A673 (cell line): ENCODE data around the gene LHFPL6. TPM values are rescaled to one million over a fixed set of nuclear protein-coding genes. Genes with fewer than 3 reads are reported as not detected.

ENCODE experiments used
- BruUV-seq: library from RNA; stranded (reverse); fragments of 400-500 nt; replicated peaks from 2 replicates; lab custom pipeline; 2021; lab: Mats Ljungman, UMichigan
- CTCF ChIA-PET: fragments of 300-600 bp; sonication (Branson Sonifier 250); formaldehyde crosslinking; loops from one replicate; lab custom pipeline; 2022; ENCODE audit warnings: antibody characterized with exemption; lab: Charles Lee
- POLR2A ChIA-PET: fragments of 300-600 bp; sonication (Branson Sonifier 250); formaldehyde crosslinking; loops from one replicate; lab custom pipeline; 2022; ENCODE audit warnings: antibody characterized with exemption; ENCODE audit not compliant: low non-redundant PET; lab: Charles Lee
- DNase-seq: peaks from one replicate; pipeline ENCODE4 v3.0.0-alpha.2; 2015; ENCODE audit warnings: low spot score
- H3K27ac ChIP-seq: fragments of 200-600 bp; sonication (generic); 2 replicates; pipeline ENCODE4 v1.5.1; 2016; ENCODE audit warnings: mixed run types, low read depth, mild to moderate bottlenecking, mixed read lengths, antibody characterized with exemption, low read length; ENCODE audit not compliant: poor library complexity, severe bottlenecking
- H3K27me3 ChIP-seq: fragments of 200-600 bp; sonication (generic); replicated peaks from 2 replicates; pipeline ENCODE4 v1.6.1; 2017; ENCODE audit warnings: mixed run types, low read depth, mild to moderate bottlenecking, mixed read lengths, antibody characterized with exemption, low read length; ENCODE audit not compliant: insufficient read depth, poor library complexity
- H3K36me3 ChIP-seq: fragments of 200-600 bp; sonication (generic); 2 replicates; pipeline ENCODE4 v1.6.1; 2016; ENCODE audit warnings: mixed run types, mild to moderate bottlenecking, mixed read lengths, antibody characterized with exemption, low read length; ENCODE audit not compliant: insufficient read depth, poor library complexity, severe bottlenecking
- H3K4me1 ChIP-seq: fragments of 200-600 bp; sonication (generic); 2 replicates; pipeline ENCODE4 v1.6.1; 2017; ENCODE audit warnings: mixed run types, mild to moderate bottlenecking, mixed read lengths, antibody characterized with exemption, low read length; ENCODE audit not compliant: insufficient read depth, poor library complexity, severe bottlenecking
- H3K4me3 ChIP-seq: fragments of 200-600 bp; sonication (generic); 2 replicates; pipeline ENCODE4 v1.5.1; 2016; ENCODE audit warnings: low read depth, mixed run types, mild to moderate bottlenecking, mixed read lengths, low read length; ENCODE audit not compliant: poor library complexity, severe bottlenecking
- H3K9me3 ChIP-seq: fragments of 200-600 bp; sonication (generic); 2 replicates; pipeline ENCODE4 v1.6.1; 2016; ENCODE audit warnings: mixed run types, low read depth, mild to moderate bottlenecking, mixed read lengths, antibody characterized with exemption, low read length; ENCODE audit not compliant: poor library complexity, severe bottlenecking
- EZH2 ChIP-seq: fragments of 200-600 bp; sonication (generic); IDR thresholded peaks from 2 replicates; pipeline ENCODE4 v1.6.1; 2017; ENCODE audit warnings: borderline replicate concordance, low read depth, mild to moderate bottlenecking, mixed read lengths, antibody characterized with exemption, low read length; ENCODE audit not compliant: poor library complexity, severe bottlenecking
- intact Hi-C: fragments of 100-400 bp; cut with micrococcal nuclease; formaldehyde crosslinking; loops from one replicate; pipeline ENCODE4 v1.10.0; 2022; ENCODE audit not compliant: unreplicated experiment
- total RNA-seq: library from RNA; stranded (reverse); gene quantifications from 2 replicates; pipeline ENCODE4 v1.2.3, GENCODE V29; 2021
- TF ChIP-seq, protein P1 (sequence below): fragments of 300-800, 200-600 bp; sonication (generic); conservative IDR thresholded peaks from 2 replicates; pipeline ENCODE4 v1.5.1; 2017; ENCODE audit warnings: low read depth, mild to moderate bottlenecking, antibody characterized with exemption, low read length, moderate library complexity, mixed read lengths

Gene LHFPL6
- total RNA-seq, 1 experiment from 2014 or later, result 63.9 TPM

DNA sequence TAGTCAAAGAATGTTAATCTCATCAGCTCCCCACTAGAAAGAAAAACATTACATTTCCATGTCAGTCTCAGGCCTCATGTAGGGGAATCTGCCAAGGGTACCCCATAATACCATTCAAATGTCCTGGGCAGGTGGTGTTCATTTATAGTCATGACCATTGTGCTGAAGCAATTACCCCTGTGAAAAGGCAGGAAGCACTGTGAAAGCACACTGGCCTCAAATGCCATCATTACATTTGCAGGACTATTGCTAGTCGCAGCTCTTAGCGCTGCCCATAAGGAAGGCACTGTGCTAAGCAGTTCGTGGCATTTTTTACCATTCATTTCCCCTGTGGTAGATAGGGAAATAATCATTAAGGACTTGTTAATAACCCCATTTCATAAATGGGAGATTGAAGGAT lies 109.0 kb downstream of the LHFPL6 start:
- Histone ChIP-seq H3K4me1 (peaks cover 59% of the 10 kb centered on the region), H3K27ac (no peak overlapping the region), H3K27me3 (no peaks in the 10 kb centered on the region), H3K36me3 (no peaks in the 10 kb centered on the region), H3K4me3 (no peak overlapping the region), H3K9me3 (no peaks in the 10 kb centered on the region)
- ChIA-PET CTCF (no interaction called here), POLR2A (no interaction called here)
- no TSS peak for BruUV-seq
- DNase-seq, result no peak
- intact Hi-C loops, result loop anchor here (10.0 kb wide), 1 partner anchor 79 kb away; no protein-coding TSS in a partner anchor
- TF ChIP-seq EZH2, result no peak
- TF ChIP-seq, protein P1, sequence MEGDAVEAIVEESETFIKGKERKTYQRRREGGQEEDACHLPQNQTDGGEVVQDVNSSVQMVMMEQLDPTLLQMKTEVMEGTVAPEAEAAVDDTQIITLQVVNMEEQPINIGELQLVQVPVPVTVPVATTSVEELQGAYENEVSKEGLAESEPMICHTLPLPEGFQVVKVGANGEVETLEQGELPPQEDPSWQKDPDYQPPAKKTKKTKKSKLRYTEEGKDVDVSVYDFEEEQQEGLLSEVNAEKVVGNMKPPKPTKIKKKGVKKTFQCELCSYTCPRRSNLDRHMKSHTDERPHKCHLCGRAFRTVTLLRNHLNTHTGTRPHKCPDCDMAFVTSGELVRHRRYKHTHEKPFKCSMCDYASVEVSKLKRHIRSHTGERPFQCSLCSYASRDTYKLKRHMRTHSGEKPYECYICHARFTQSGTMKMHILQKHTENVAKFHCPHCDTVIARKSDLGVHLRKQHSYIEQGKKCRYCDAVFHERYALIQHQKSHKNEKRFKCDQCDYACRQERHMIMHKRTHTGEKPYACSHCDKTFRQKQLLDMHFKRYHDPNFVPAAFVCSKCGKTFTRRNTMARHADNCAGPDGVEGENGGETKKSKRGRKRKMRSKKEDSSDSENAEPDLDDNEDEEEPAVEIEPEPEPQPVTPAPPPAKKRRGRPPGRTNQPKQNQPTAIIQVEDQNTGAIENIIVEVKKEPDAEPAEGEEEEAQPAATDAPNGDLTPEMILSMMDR, result no peak

DNA sequence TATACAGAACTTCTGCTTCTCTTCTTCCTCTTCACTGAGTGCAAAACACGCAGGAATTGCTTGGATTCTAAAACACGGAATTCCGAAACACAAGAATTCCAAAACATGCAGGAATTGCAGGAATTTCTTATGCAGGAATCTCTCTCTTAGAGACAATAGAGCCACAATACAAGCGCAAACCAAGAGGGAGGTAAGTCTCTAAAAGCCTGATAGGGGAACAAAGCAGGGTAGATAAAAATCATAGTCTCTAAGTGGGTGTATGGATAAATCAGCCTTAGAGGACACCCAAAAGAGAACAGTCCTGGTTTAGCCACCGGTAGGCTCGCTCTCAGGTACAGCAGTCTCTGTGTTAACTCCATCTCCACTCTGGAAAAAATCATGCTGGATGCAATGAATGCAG lies 112.9 kb downstream of the LHFPL6 start:
- POLR2A ChIA-PET, result no interaction called here
- no peaks in the 10 kb centered on the region for H3K36me3 ChIP-seq
- intact Hi-C loops, result loop anchor here (10.0 kb wide), 1 partner anchor 75 kb away; no protein-coding TSS in a partner anchor
- BruUV-seq, result no TSS peak
- no peak for DNase-seq
- CTCF ChIA-PET, result interaction anchor here (0.7 kb wide), 1 partner anchor 462 kb away, joined by 3 read pairs; no protein-coding TSS in a partner anchor
- peaks cover 54% of the 10 kb centered on the region for H3K4me1 ChIP-seq
- no peaks in the 10 kb centered on the region for H3K9me3 ChIP-seq
- no peak overlapping the region for H3K4me3 ChIP-seq
- no peak overlapping the region for H3K27ac ChIP-seq
- TF ChIP-seq, protein P1, result no peak
- TF ChIP-seq EZH2, result no peak
- no peaks in the 10 kb centered on the region for H3K27me3 ChIP-seq

DNA sequence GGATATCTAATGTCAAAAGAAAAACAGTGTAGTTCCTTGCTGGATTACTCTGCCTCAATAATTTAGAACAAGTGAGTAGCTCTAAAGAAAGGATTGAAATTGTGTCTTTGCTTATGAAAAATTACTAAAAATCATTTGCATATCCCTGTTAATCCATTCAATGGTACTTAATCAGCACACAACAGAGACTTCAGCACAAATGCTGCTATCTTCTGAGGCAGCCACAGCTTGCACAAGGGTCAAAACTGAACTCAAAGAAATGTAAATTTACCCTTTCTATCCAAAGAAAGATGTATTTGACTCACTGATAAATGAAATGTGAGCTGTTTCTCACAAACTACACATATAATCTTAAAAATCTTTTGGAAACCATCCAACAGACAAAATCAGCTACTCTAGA lies 116.2 kb downstream of the LHFPL6 start:
- Histone ChIP-seq H3K36me3 (no peaks in the 10 kb centered on the region), H3K9me3 (no peaks in the 10 kb centered on the region), H3K27ac (no peak overlapping the region), H3K4me1 (peaks cover 55% of the 10 kb centered on the region), H3K27me3 (no peaks in the 10 kb centered on the region), H3K4me3 (no peak overlapping the region)
- CTCF ChIA-PET, result no interaction called here
- DNase-seq, result no peak
- intact Hi-C loops, result no loop called here
- BruUV-seq, result no TSS peak
- no peak for TF ChIP-seq EZH2
- TF ChIP-seq, protein P1, result no peak
- POLR2A ChIA-PET, result no interaction called here
